B cell (primary cell): ENCODE results near the gene YTHDC2. TPM values are rescaled to one million over a fixed set of nuclear protein-coding genes. Genes with fewer than 3 reads are reported as not detected.

Source experiments
- ATAC-seq: fragments of 200-7000 bp; cut with Tn5 transposase; one replicate; pipeline ENCODE4 v1.10.0; 2021; ENCODE audit warnings: low read depth, mild to moderate bottlenecking, moderate number of reproducible peaks, moderate library complexity
- CTCF ChIA-PET: fragments of 350-600 bp; sonication (Branson Sonifier 250); formaldehyde crosslinking; loops from one replicate; lab custom pipeline; 2021; ENCODE audit warnings: antibody characterized with exemption, inconsistent platforms; lab: Charles Lee
- POLR2A ChIA-PET: fragments of 350-600 bp; sonication (Branson Sonifier 250); formaldehyde crosslinking; loops from one replicate; lab custom pipeline; 2021; ENCODE audit warnings: antibody characterized with exemption; lab: Charles Lee
- DNase-seq: peaks from one replicate; pipeline ENCODE4 v3.0.0; 2013
- H2AFZ ChIP-seq: 2 replicates; pipeline ENCODE4 v1.6.1; 2012; ENCODE audit warnings: mild to moderate bottlenecking, low read depth, low read length; ENCODE audit not compliant: insufficient read depth, poor library complexity, severe bottlenecking
- H3K27ac ChIP-seq, 2 donors: 1 replicate in 1 of 2; 2 replicates in 1 of 2; pipeline ENCODE4 v1.5.1; 2012 to 2013; ENCODE audit warnings: low read length in 2 of 2, mild to moderate bottlenecking in 2 of 2, moderate library complexity in 1 of 2
- H3K27me3 ChIP-seq, 4 experiments: fragments of 200-600 bp in 1 of 4; sonication (generic) in 1 of 4; replicated peaks in 1 of 4; 1 replicate in 2 of 4; 2 replicates in 2 of 4; pipeline versions ENCODE4 v1.6.1 to v1.7.0; 2013 to 2016; ENCODE audit warnings: low read length in 3 of 4, mild to moderate bottlenecking in 2 of 4, mixed read lengths in 1 of 4, moderate library complexity in 1 of 4; ENCODE audit not compliant: insufficient read depth in 4 of 4, control insufficient read depth in 3 of 4; ENCODE audit errors: control extremely low read depth in 1 of 4
- H3K36me3 ChIP-seq, 2 experiments: replicated peaks in 1 of 2; 1 replicate in 1 of 2; 2 replicates in 1 of 2; pipeline versions ENCODE4 v1.6.1 to v1.7.1; 2013; ENCODE audit warnings: low read length in 1 of 2; ENCODE audit not compliant: insufficient read depth in 2 of 2, control insufficient read depth in 1 of 2; ENCODE audit errors: control extremely low read depth in 1 of 2, extremely low read depth in 1 of 2
- H3K4me1 ChIP-seq, 2 donors: fragments of 200-600 bp in 1 of 2; sonication (generic) in 1 of 2; 1 replicate in 1 of 2; 2 replicates in 1 of 2; pipeline versions ENCODE4 v1.5.1 to v1.6.1; 2013 to 2017; ENCODE audit warnings: low read length in 2 of 2; ENCODE audit not compliant: control insufficient read depth in 2 of 2, insufficient read depth in 2 of 2
- H3K4me2 ChIP-seq: replicated peaks from 2 replicates; pipeline ENCODE3; 2012; ENCODE audit warnings: mild to moderate bottlenecking, low read depth, low read length; ENCODE audit not compliant: poor library complexity, severe bottlenecking
- H3K4me3 ChIP-seq, 5 experiments: fragments of 200-600 bp in 1 of 5; sonication (generic) in 1 of 5; 1 replicate in 3 of 5; 2 replicates in 2 of 5; pipeline versions ENCODE4 v1.5.1 to v1.7.0; 2011 to 2016; ENCODE audit warnings: low read length in 4 of 5, mild to moderate bottlenecking in 4 of 5, low read depth in 2 of 5, control low read depth in 1 of 5, moderate library complexity in 1 of 5; ENCODE audit not compliant: insufficient read depth in 1 of 5; ENCODE audit errors: control extremely low read depth in 1 of 5, extremely low read depth in 1 of 5
- H3K79me2 ChIP-seq: fragments of 200-600 bp; sonication (generic); one replicate; pipeline ENCODE4 v1.6.0; 2016; ENCODE audit warnings: low read length; ENCODE audit not compliant: control insufficient read depth, insufficient read depth
- H3K9ac ChIP-seq: fragments of 200-600 bp; sonication (generic); 2 replicates; pipeline ENCODE4 v1.6.1; 2017; ENCODE audit warnings: mild to moderate bottlenecking, low read length, moderate library complexity
- H3K9me3 ChIP-seq, 3 donors: one replicate each; pipeline versions ENCODE4 v1.6.1 to v1.7.1; 2013; ENCODE audit warnings: low read length in 2 of 3; ENCODE audit not compliant: control insufficient read depth in 2 of 3, insufficient read depth in 1 of 3; ENCODE audit errors: control extremely low read depth in 1 of 3
- H4K20me1 ChIP-seq: 2 replicates; pipeline ENCODE4 v1.6.0; 2012; ENCODE audit warnings: mild to moderate bottlenecking, low read length; ENCODE audit not compliant: insufficient read depth, control insufficient read depth, poor library complexity, severe bottlenecking
- H3K27ac Mint-ChIP-seq: one replicate; pipeline ENCODE4 v1.8.0; 2021; ENCODE audit warnings: mixed read lengths
- H3K27me3 Mint-ChIP-seq: one replicate; pipeline ENCODE4 v1.8.0; 2021; ENCODE audit warnings: mixed read lengths
- H3K4me1 Mint-ChIP-seq: one replicate; pipeline ENCODE4 v1.8.0; 2021; ENCODE audit warnings: mixed read lengths
- H3K4me3 Mint-ChIP-seq: one replicate; pipeline ENCODE4 v1.8.0; 2021; ENCODE audit warnings: mixed read lengths
- H3K9me3 Mint-ChIP-seq: one replicate; pipeline ENCODE4 v1.8.0; 2022; ENCODE audit warnings: mixed read lengths; ENCODE audit not compliant: insufficient read depth
- CTCF ChIP-seq: fragments of 200-600 bp; IDR thresholded peaks from one replicate; pipeline ENCODE4 v1.8.0; 2022; ENCODE audit warnings: antibody characterized with exemption, mild to moderate bottlenecking
- EZH2 ChIP-seq: IDR thresholded peaks from 2 replicates; pipeline ENCODE4 v1.6.1; 2012; ENCODE audit warnings: borderline replicate concordance, low read depth, mild to moderate bottlenecking, moderate library complexity, low read length; ENCODE audit not compliant: insufficient read depth, poor library complexity, severe bottlenecking
- WGBS: methylation state at CpG from one replicate; pipeline ENCODE4 v1.1.5; 2013; ENCODE audit warnings: missing lambda C conversion rate; ENCODE audit not compliant: insufficient coverage; 5-methylcytosine and 5-hydroxymethylcytosine counted together
- intact Hi-C: fragments of 100-400 bp; cut with micrococcal nuclease; formaldehyde crosslinking; loops from one replicate; pipeline ENCODE4 v1.10.0; 2022
- polyA plus RNA-seq: library from polyadenylated mRNA; depleted of rRNA; stranded (reverse); fragments of >200 nt; gene quantifications from 2 replicates; pipeline ENCODE4 v1.2.3, GENCODE V29; 2012
- total RNA-seq, 2 donors: library from RNA; stranded (reverse); fragments of 120-200 nt in 1 of 2; gene quantifications; 1 replicate in 1 of 2; 2 replicates in 1 of 2; pipeline versions ENCODE4 v1.2.3 to v1.2.4, GENCODE V29; 2013 to 2022

YTHDC2 gene
- total and polyA plus RNA-seq, 2 donors (not counting 1 experiment from before 2014, with no cell fraction given) = 8.6 to 52.6 TPM

DNA sequence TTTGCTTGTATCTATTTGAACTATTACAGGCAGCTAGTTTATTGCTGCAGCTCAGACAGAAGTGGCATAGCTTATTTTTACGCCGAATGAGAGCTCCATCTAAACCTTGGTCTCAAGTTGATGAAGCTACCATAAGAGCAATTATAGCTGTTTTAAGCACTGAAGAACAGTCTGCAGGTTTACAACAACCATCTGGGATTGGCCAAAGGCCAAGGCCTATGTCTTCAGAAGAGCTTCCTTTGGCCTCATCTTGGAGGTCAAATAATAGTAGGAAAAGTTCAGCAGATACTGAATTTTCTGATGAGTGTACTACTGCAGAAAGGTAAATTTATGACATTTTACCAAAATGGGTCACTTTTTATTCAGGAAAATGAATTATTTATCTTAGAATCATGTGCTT lies 67.9 kb downstream of the YTHDC2 start:
- WGBS = 100% methylated on average over 2 of the region's 2 CpGs
- Mint-ChIP-seq H3K27me3 (no peaks in the 10 kb centered on the region), H3K9me3 (no peaks in the 10 kb centered on the region), H3K4me3 (no peak overlapping the region), H3K27ac (no peak overlapping the region), H3K4me1 (peaks cover 2% of the 10 kb centered on the region)
- no peak for ATAC-seq
- DNase-seq = no peak
- Histone ChIP-seq H3K9ac (no peak overlapping the region), H3K9me3 (no peaks in the 10 kb centered on the region), H3K4me3 (no peak overlapping the region), H2AFZ (no peak overlapping the region), H3K4me2 (no peak overlapping the region), H3K79me2 (no peaks in the 10 kb centered on the region), H3K27ac (no peak overlapping the region), H3K36me3 (peaks cover 6 to 40% of the 10 kb centered on the region in 2 experiments), H3K27me3 (no peaks in the 10 kb centered on the region), H4K20me1 (no peaks in the 10 kb centered on the region), H3K4me1 (no peaks in the 10 kb centered on the region)
- CTCF ChIA-PET = interaction anchor here (0.6 to 0.7 kb wide), 2 partner anchors 14 to 31 kb away, joined by 3 to 4 read pairs; no protein-coding TSS in a partner anchor
- intact Hi-C loops = no loop called here
- TF ChIP-seq CTCF = no peak
- no peak for TF ChIP-seq EZH2
- POLR2A ChIA-PET = no interaction called here

- DNase-seq = no peak
- no peaks in the 10 kb centered on the region for H3K9me3 Mint-ChIP-seq
- no peaks in the 10 kb centered on the region for H4K20me1 ChIP-seq
- H3K4me3 Mint-ChIP-seq = no peak overlapping the region
- ChIA-PET POLR2A (no interaction called here), CTCF (interaction anchor here (1.2 kb wide), 1 partner anchor 8 kb away, joined by 3 read pairs; no protein-coding TSS in a partner anchor)
- no CpG with 5 or more reads among the region's 2 CpGs for WGBS
- H3K4me3 ChIP-seq = no peak overlapping the region
- H3K4me1 Mint-ChIP-seq = no peaks in the 10 kb centered on the region
- H3K4me2 ChIP-seq = no peak overlapping the region
- H3K36me3 ChIP-seq = peaks cover 0 to 4% of the 10 kb centered on the region in 2 experiments
- H3K79me2 ChIP-seq = no peaks in the 10 kb centered on the region
- intact Hi-C loops = no loop called here
- no peak overlapping the region for H3K27ac ChIP-seq
- no peaks in the 10 kb centered on the region for H3K4me1 ChIP-seq
- TF ChIP-seq CTCF = no peak
- TF ChIP-seq EZH2 = no peak
- no peaks in the 10 kb centered on the region for H3K27me3 ChIP-seq
- no peak overlapping the region for H3K27ac Mint-ChIP-seq
- no peak for ATAC-seq
- no peaks in the 10 kb centered on the region for H3K27me3 Mint-ChIP-seq
- no peaks in the 10 kb centered on the region for H3K9me3 ChIP-seq
- no peak overlapping the region for H2AFZ ChIP-seq
- no peak overlapping the region for H3K9ac ChIP-seq
Measured at GRCh38 chr5:113598150-113598549, 84.7 kb downstream of the YTHDC2 start.
